NCI-H774 (cell line): Measurements from ENCODE around the gene MCAM.

ENCODE experiments used
- DNase-seq: peaks from one replicate; lab custom pipeline; 2025; lab: John Stamatoyannopoulos, UW

Gene MCAM

DNA sequence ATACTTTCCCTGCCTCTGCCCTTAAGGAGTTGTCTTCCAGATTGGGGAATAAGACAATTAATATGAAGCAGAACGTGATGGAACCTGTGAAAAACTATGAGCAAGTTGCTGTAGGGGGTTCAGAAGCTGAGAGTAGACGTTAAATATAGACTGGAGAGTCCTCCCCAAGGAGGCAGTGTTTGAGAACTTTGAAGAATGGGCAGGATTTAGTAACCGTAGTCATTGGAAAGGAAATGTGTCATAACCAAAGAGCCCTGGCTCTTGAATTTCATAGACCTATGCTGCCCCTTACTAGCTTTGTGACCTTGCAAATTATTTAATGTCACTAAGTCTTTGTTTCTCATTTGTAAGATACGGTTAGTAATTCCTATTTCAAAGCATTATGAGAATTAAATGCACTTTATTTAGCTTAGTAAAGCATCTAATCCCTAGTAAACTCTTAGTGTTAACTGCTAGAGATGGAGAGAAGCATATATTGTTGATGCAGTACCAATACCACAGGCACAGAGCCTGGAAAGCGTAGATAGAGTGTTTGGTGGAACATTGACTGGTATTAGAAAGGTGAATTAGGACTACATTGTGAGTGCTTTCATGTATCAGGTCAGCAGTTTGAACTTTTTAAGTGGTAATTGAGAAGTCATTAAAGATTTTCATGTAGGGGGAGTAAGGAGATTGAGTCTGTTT, 54.1 kb downstream of the MCAM start:
- no peak for DNase-seq

DNA sequence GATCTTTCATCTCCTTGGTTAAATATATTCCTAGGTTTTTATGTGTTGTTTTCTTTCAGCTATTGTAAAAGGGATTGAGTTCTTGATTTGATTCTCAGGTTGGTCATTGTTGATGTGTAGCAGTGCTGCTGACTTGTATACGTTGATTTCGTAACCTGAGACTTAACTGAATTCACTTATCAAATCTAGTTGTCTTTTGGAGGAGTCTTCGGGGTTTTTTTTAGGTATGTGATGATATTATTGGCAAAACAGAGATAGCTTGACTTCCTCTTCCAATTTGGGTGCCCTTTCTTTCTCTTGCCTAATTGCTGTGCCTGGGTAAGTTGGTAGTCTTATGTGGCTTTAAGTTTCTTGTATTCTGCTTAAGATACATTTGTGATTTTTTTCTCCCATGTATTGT, 57.9 kb downstream of the MCAM start:
- DNase-seq, result no peak
